GM18870 (cell line): ENCODE data around the gene BCR.
"Not testable (repeated sequence)": the region's sequence is repeated elsewhere in the genome, so short reads cannot be mapped to it uniquely, and the experiment has no call there.

Experiments
- ATAC-seq: cut with Tn5 transposase; IDR thresholded peaks from one replicate; pipeline ENCODE4 v1.9.1; 2021; ENCODE audit warnings: moderate library complexity; ENCODE audit not compliant: unreplicated experiment

The BCR gene

DNA sequence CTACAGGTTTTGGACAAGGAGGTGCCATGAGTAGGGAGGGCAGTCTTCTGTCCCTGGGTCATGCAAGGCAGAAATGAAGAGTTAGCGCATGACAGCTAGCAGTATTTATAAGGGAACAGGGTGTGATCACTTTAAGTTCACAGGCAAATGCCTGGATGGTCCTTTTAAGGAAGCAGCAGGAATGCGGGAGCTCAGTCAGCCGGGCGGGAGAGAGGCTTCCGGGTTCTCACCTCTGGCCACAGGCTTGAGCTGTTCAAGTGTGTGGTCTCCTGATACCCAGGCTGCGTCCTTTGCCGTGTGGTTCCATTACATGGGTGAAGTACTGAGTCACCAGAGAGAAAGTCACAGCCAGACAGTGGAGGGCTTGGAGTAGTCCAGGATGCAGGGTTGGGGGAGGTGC, 105.4 kb downstream of the BCR start:
- ATAC-seq: no peak

DNA sequence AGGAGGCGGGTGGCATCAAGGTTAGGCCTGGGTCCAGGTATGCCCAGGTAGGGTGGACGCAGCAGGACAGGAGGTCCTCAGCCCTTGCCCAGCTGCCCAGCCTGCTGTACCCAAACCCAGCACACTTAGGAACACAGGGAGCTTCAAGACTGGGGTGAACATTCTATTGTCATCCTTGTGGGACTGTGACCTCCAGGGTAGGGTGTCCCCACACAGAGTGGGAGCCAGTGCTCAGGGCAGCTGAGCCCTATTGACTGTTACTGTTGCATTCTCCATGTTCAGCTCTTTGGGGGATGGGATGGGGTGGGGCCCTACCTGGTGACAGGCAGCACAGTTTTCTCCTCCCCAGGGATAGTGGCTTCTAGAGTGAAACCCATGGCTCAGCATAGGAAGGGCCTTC, 106.0 kb downstream of the BCR start:
- ATAC-seq: no peak

DNA sequence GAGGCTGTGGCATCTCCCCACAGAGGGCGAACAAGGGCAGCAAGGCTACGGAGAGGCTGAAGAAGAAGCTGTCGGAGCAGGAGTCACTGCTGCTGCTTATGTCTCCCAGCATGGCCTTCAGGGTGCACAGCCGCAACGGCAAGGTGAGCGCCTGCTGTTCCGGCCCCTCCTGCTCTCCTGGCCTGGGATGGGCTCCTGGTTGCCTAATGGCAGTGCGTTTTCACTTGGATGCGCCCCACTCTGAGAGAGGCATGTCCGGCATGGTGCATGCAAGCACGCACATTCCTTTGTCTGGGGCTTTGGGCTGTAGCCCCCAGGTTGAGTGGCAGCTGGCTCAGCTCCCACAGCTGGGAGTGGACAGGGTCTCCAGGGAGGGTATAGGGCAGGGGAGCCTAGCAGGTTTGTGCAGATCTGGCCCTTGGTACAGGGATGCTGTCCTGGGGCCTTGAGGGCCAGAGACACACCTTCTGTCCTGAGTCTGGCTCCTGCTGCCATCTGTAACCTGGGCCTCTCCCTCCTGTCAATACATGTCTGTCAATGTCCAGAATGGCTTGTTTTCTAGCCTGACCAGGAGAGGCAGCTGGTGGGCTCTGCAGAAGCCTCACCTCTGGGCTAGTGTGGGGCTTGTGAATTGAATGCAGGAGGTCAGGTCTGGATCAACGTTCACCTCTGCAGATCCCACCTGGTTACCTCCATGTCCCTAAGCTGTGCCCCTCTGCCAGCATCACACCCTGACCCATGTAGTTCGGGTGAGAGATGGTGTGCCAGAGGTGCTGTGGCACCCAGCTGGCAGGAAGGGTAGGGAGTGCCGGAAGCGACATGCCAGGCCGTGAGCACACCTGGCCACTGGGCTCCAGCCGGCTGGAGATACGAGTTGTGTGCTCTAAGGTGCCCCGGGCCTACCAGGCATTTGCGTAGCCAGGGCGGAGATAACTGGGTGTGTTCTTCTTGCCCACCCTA, 107.1 kb downstream of the BCR start:
- ATAC-seq: no peak

DNA sequence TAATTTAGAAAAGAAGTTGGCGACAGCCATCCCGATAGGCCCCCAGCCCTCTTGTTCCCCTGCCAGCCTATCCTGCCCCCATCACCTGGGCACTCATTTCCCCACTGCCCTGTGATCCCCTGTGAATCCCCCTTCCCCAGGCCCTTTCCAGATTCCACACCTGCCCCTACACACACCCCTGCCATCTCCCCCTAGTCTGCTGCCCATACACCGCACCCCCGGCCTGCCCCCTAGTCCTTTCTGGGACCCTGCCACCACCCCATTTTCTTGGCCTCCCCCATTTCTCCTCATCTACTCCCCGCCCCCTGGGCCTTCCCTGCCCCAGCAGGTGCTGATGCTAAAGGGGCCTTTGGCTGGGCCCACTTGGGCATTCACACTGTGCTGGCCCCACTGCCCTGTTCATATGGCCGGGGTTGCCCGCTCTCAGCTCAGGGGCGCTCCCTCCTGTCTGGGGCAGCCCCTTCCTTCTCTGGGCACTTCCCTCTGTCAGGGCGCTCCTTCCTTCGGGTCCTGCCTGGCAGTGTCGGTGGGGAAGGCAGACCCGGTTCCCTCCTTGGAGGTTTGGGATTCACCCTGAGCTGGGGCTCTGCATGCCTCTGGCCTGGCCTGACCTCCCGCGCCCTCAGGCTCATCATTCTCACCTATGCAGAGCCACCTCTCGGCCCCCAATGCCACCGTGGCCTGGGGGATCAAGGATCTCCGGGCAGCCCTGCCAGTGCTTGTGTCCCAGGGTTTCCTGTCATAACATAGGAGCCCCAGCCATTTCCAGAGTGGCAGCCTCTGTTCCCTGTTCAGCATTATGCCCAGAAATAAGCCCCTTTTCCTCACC, 108.2 kb downstream of the BCR start:
- no peak for ATAC-seq

DNA sequence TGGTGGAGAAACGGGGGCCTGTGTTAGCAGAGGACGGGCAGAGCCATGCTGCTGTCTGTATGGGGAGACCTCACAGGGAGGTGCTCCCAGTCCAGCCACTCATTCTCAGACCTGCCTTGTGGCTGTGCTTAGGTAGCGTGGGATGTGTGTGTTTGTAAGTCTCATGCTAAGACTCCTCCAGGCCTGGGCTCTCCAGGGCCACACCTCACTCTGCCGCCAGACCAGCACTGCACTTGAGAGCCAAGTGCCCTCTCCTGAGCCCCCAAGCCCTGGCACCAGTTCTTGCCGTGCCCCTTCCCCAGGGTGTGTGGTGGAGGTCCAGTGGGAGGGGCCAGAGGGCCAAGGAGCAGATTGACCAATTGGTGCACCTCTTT, 108.8 kb downstream of the BCR start:
- ATAC-seq: no peak

DNA sequence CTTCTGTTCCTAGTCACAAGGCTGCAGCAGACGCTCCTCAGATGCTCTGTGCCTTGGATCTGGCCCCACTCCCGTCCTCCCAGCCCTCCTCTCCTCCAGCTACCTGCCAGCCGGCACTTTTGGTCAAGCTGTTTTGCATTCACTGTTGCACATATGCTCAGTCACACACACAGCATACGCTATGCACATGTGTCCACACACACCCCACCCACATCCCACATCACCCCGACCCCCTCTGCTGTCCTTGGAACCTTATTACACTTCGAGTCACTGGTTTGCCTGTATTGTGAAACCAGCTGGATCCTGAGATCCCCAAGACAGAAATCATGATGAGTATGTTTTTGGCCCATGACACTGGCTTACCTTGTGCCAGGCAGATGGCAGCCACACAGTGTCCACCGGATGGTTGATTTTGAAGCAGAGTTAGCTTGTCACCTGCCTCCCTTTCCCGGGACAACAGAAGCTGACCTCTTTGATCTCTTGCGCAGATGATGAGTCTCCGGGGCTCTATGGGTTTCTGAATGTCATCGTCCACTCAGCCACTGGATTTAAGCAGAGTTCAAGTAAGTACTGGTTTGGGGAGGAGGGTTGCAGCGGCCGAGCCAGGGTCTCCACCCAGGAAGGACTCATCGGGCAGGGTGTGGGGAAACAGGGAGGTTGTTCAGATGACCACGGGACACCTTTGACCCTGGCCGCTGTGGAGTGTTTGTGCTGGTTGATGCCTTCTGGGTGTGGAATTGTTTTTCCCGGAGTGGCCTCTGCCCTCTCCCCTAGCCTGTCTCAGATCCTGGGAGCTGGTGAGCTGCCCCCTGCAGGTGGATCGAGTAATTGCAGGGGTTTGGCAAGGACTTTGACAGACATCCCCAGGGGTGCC, 109.8 kb downstream of the BCR start:
- ATAC-seq: no peak

DNA sequence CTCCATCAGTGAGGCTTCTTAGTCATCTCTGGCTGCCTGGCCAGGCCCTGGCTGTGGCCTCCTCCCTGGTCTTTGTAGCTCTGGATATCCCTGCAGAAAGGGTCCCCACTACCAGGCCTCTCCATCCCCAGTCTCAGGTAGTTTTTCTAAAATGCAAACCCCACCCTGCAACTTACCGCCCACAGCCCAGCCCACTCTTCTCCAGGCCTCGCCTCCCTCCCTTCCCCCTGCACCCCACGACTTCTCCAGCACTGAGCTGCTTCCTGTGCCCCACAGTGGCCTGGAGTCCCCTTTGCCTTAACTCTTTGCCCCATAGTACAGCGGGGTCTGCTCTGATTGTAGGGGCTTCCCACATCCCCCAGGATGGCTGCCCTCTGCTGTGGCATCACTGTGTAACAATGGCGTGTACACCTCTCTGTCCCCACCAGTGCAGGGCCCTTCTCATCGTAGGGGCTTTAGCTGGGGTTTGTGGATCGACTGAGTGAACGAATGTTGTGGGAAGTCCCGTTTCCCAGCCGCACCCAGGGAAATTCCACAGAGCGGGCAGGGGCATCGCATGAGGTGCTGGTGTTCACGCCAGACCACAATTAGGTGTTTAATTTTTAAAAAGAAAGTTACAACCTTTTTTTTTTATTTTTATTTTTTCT, 111.6 kb downstream of the BCR start:
- no peak for ATAC-seq

DNA sequence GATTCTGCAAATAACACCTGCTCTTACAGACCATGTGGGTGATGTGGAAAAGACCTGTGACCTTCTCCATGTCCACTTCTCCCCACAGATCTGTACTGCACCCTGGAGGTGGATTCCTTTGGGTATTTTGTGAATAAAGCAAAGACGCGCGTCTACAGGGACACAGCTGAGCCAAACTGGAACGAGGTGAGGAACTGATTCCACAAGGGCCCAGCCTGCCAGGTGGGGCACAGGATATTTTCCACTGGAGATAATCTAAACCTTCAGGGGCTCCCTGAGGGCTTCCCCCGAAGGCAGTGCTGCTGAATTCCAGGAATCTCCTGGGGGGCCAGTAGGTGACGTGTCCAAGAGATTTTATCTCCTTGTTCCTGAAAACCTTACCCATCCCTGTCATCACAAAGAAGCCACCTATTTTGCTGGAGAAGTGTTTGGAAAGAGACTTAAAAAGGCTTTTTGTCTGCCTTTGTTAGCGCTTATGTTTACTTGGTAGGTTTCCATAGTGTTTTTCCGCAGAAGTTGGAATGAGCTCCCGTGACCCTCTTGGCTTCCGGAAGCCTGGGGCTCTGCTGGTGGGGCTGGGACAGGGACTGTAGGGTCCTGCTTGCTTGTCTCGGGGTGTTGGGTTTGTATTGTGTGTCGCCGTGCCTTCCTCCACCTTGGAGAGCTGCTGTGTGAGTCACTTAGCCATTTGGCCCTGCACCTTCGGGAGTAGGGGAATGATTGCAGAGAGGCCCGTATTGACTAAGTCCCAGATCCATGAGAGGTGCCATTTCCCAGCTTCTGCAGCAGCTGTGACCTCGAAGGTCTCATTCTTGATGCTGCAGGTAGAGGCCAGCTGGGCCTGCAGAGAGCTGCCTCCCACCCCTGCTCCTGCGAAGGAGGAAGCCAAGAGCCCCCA, 112.4 kb downstream of the BCR start:
- no peak for ATAC-seq

DNA sequence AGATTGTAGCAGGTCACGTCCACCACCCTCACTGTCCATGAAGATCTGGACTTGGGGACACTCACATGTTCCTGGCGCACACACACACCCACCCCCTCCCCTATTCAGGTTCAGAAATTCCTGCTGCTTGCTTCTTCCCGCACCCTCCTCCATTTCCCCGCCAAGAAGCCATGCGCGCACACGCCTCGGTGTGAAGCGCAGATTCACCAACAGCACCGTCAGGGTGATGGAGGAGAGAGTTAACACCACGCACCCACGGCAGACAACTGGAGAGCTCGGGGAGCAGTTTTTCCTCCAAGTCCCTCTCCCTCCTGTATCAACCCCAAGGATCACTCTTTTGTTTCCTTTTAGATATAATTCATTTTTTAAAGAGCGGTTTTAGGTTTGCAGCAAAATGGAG, 113.4 kb downstream of the BCR start:
- ATAC-seq: no peak

DNA sequence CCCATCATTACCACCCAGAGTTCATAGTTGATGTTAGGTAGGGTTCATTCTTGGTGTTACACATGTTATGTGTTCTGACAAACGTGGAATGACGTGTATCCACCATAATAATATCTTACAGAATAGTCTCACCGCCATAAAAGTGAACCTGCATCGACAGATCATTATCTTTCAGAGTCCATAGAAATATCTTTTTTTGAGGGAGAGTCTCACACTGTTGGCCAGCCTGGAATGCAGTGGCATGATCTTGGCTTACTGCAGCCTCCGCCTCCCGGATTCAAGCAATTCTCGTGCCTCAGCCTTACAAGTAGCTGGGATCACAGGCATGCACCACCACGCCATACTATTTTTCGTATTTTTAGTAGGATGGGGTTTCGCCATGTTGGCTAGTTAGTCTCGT, 113.9 kb downstream of the BCR start:
- ATAC-seq: no peak

DNA sequence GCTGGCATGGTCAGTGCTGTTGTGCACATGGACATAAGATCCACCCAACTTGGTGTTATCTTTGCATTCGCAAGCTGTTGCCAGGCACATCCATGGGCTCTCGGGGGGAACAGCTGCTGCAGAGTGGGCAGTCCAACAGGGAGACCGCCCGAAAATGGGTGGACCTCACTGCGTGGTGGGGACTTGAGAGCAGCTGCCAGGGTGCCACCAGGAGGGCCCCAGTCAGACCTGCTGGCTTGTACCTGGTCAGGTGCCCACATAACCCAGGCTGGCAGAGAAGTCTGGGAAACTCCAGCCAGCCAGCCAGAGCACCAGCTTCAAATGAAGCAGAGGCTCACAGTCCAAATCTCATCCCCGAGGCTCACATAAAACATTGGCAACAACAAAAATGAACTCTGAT, 120.2 kb downstream of the BCR start:
- ATAC-seq: no peak

DNA sequence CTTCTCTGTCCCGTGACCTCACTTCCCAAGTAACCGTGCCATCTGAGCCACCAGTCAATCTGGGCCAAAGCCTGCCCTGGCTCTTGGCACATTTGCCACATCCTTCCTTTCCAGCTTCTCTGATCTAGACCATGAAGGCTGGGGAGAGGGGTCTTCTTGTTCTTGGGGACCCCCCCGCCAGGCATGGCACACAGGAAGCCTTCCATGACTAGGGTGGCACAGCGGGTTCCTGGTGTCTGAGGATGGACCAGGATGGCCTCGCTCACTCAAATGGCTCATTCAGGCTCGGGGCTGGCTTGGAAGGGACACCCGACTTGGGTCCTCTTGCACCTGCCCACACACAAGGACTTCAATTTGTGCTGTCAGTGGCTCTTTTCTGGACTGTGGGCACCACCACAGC, 121.3 kb downstream of the BCR start:
- no peak for ATAC-seq

DNA sequence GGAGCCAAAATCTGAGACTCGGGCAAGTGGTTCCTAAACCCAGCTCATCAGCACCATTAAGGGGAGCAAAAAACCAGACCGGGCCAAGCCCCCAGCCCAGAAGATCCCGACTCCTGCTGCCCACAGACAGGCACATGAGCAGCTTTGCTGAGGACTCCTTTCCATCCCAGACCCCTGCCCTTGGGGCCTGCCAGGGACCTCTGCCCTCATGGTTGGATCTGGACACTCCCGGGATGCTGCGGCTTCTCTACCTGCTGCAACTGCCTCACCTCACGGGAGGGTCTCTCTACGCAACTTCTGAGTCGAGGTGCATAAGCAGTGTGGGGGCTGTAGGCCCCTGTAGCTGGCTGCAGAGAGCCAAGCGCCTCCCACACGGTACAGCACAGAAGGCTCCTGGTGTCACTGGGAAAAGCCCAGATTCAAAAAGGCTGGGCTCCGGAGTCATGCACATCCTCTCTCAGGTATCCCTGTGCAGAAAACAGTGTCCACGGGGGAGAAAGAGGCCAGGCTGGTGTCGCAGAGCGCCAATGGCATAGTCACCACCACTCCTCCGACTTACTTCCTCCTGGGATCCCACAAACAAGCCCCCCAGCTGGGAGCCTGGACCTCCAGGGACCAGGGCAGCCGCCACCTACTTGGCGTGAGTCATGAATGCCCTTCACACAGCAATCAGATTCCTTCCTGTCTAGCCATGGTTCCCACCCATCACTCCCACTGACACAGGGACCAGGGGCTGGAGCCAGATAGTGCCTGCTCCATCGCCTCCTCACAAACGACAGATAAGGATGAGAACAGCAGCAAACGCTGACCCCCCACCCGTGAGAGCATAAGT, 122.1 kb downstream of the BCR start:
- ATAC-seq: no peak

DNA sequence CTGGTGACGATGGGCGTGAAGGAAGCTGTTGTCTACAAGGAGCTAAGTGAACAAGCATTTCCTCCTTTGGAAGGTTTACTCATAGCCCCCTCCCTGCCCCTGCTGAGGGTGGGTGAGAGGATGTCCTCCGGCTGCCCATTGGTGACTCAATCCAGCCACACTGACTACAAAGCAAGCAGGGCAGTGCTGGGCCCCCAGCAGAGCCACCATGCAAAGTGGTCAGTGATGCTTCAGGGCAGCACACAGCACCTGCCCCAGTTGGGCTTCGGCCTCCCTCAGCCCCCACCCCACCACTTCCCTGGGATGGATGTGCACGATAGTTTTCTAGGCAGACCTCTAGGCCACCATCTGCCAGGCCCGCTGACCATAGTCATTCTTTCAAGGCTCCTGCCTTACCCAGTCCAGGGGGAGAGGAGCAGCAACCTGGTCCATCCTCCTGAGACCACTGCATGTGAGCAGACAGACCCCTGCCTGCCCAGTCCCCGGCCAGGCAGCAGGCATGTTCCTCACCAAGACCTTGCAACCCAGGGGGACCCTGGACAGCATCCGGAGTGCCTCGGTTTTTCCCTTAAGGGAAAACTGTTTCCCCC, 125.1 kb downstream of the BCR start:
- no peak for ATAC-seq

DNA sequence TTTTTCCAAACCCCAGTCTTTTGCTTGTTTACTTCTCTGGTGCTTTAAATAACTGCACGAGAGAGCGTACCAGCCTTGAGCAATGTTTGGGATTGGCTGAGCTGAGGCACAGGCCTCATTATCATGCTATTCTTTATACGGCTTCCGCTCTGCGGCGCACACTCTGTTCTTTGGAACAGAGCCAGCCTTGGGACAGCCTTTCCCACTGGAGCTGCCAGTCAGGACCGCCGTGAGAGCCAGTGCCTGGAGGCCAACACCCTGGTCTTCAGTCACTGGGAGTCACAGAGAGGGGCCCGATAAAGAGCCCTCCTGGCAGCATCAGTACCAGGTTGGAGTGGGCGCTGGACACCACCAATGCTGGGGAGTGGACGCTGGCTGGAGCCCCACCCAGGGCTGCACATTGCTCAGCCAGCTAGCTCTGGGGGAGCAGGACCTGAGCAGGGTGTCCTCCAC, 125.6 kb downstream of the BCR start:
- ATAC-seq: no peak

DNA sequence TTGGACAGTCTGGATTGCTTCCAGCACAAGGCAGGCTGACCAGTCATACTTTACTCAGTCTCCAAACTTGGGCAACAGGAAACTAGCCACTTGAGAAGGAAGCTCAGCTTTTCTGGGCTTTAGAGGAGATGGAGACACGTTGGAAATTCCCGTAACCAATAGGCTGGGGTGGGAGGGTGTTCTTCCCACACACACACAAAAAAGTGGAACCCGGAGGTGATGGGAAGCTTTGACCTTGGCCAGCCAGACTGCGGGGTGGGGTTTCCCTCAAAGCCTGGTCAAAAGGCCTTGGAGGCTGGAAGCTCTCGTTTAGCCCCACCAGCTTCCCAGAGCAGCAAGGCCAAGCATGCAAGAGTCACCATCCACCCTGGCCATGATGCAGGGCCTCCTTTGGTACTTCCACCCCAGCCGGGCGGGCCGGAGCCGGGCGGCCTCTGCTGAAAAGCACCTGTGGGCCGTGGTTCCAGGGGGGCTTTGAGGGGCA, 126.2 kb downstream of the BCR start:
- no peak for ATAC-seq

DNA sequence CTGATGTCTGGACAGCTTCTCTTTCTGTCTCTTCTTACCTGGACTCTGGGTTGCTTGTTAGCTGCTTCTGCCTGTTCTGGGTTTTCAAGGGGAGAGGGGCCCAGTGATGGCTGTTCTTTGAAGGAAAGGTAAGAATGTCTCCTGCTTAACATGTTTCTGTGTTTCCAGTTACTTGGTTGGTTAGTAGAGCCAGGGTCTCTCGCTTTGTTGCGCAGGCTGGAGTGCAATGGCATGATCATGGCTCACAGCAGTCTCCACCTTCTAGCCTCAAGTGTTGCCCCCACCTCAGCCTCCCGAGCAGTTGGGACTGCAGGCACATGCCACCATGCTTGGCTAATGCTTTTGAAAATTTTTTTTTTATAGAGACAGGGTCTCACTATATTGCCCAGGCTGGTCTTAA, 126.6 kb downstream of the BCR start:
- ATAC-seq: no peak

DNA sequence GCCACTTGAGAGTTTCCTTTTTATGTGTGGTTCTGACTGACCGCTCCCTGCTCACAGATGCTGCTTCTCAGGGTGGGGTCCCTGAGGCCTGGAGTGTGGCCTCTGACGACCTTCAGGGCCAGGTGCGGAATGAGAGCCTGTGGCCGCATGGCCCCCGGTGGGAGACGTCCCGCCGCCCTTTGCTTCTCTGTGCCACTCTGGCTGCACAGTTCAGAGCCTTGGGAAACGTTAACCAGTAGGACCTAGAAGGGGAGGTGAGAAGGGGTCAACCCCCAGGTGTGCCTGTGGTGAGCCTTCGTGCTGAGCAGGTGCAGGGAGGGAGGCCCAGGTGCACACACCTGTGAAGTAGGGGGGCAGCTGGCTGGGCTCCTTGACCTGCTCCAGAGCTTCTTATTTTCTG, 127.2 kb downstream of the BCR start:
- not testable (repeated sequence) for ATAC-seq
